Endothelial cell of umbilical vein (primary cell): ENCODE measurements around the gene DISP1.

Source experiments
- POLR2A ChIP-seq: IDR thresholded peaks from 2 replicates; pipeline ENCODE4 v1.6.1; 2012; ENCODE audit warnings: low read depth, mild to moderate bottlenecking, control low read depth, low read length
- TF ChIP-seq, protein P1 (sequence below), 2 donors: IDR thresholded peaks; 1 replicate in 1 of 2; 2 replicates in 1 of 2; pipeline ENCODE4 v1.5.1; 2011; ENCODE audit warnings: low read length in 2 of 2, mild to moderate bottlenecking in 2 of 2, moderate library complexity in 2 of 2, control low read depth in 1 of 2, inconsistent platforms in 1 of 2, low read depth in 1 of 2; ENCODE audit not compliant: insufficient read depth in 1 of 2; ENCODE audit errors: extremely low read depth in 1 of 2

DNA sequence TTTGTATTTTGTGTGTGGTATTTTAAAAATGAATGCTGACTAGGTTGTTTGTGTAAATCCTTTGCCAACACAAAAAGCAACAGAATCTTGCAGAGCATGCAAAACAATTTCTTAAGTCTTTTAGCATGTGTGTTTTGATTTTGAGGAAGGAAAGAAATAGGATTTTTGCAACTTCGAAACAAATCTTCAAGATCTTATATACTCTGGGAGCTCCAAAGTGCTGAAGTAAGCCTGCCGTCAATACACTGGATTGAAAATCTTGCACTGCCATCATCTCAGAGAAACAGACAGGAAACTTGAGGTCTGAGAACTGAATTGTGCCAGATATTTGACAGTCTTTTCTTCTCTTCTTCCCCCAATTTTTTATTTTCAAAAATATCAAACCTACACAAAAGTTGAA, 29.3 kb upstream of the DISP1 start:
- TF ChIP-seq, protein P1, sequence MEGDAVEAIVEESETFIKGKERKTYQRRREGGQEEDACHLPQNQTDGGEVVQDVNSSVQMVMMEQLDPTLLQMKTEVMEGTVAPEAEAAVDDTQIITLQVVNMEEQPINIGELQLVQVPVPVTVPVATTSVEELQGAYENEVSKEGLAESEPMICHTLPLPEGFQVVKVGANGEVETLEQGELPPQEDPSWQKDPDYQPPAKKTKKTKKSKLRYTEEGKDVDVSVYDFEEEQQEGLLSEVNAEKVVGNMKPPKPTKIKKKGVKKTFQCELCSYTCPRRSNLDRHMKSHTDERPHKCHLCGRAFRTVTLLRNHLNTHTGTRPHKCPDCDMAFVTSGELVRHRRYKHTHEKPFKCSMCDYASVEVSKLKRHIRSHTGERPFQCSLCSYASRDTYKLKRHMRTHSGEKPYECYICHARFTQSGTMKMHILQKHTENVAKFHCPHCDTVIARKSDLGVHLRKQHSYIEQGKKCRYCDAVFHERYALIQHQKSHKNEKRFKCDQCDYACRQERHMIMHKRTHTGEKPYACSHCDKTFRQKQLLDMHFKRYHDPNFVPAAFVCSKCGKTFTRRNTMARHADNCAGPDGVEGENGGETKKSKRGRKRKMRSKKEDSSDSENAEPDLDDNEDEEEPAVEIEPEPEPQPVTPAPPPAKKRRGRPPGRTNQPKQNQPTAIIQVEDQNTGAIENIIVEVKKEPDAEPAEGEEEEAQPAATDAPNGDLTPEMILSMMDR (IDR thresholded peaks at IDR 0.05; ENCODE audit: extremely low read depth in 1 of 2, insufficient read depth in 1 of 2, low read depth in 1 of 2, low read length in 2 of 2) = no peak
- no peak for TF ChIP-seq POLR2A
